ENCODE measurements around the gene OR2L8. TPM values are rescaled to one million over a fixed set of nuclear protein-coding genes. Genes with fewer than 3 reads are reported as not detected.

OR2L8 gene

GRCh38 chr1:247966532-247967204 is 18.0 kb downstream of the OR2L8 start:
- Histone ChIP-seq H3K14ac (ENCODE audit: low read length) (no peak overlapping the region), H3K79me1 (ENCODE audit: low read depth, low read length) (no peaks in the 10 kb centered on the region), H2BK5ac (ENCODE audit: low read length) (no peak overlapping the region), H4K8ac (ENCODE audit: low read depth, low read length) (no peak overlapping the region), H2BK12ac (ENCODE audit: low read length) (no peak overlapping the region), H3K23ac (ENCODE audit: low read depth, low read length, poor library complexity) (no peak overlapping the region), H4K91ac (ENCODE audit: low read depth, low read length, poor library complexity) (no peak overlapping the region), H3K9me3 (replicated peaks in 1 of 2; ENCODE audit: control insufficient read depth in 2 of 2, insufficient read depth in 1 of 2, low read depth in 1 of 2, low read length in 2 of 2) (peaks cover 0 to 14% of the 10 kb centered on the region in 2 donors), H3K27me3 (ENCODE audit: control insufficient read depth in 3 of 3, insufficient read depth in 3 of 3, low read depth in 1 of 3, low read length in 3 of 3) (no peaks in the 10 kb centered on the region), H3K9ac (ENCODE audit: low read depth, low read length, poor library complexity) (no peak overlapping the region), H3K4me2 (ENCODE audit: insufficient read depth, low read length, poor library complexity, severe bottlenecking) (no peak overlapping the region), H3K27ac (replicated peaks; ENCODE audit: low read length) (no peak overlapping the region), H2BK15ac (ENCODE audit: low read length) (no peak overlapping the region), H3K4ac (ENCODE audit: low read length) (no peak overlapping the region), H3K4me3 (ENCODE audit: low read length in 2 of 2) (no peak overlapping the region), H2AK5ac (ENCODE audit: low read depth, low read length) (no peak overlapping the region), H3K18ac (ENCODE audit: low read length) (no peak overlapping the region), H2AFZ (ENCODE audit: low read length) (no peak overlapping the region), H3K36me3 (replicated peaks in 1 of 2; ENCODE audit: control insufficient read depth in 2 of 2, insufficient read depth in 2 of 2, low read length in 2 of 2) (no peaks in the 10 kb centered on the region), H3K4me1 (ENCODE audit: control insufficient read depth in 2 of 2, insufficient read depth in 1 of 2, low read depth in 1 of 2, low read length in 2 of 2) (no peaks in the 10 kb centered on the region), H2BK120ac (ENCODE audit: low read depth, low read length) (no peak overlapping the region)
- no CpG with 5 or more reads among the region's 5 CpGs for WGBS, 2 donors (ENCODE audit: extremely low coverage in 2 of 2, insufficient read length in 2 of 2, insufficient replicate concordance in 1 of 2)
- no peak for DNase-seq (ENCODE audit: low spot score)

GRCh38 chr1:247992986-247993385 is 44.3 kb downstream of the OR2L8 start:
- WGBS, 2 donors (ENCODE audit: extremely low coverage in 2 of 2, insufficient read length in 2 of 2, insufficient replicate concordance in 1 of 2): no CpG with 5 or more reads among the region's 2 CpGs
- H4K91ac ChIP-seq (ENCODE audit: low read depth, low read length, poor library complexity): no peak overlapping the region
- H3K4ac ChIP-seq (ENCODE audit: low read length): no peak overlapping the region
- no peak overlapping the region for H2AK5ac ChIP-seq (ENCODE audit: low read depth, low read length)
- H3K4me1 ChIP-seq (ENCODE audit: control insufficient read depth in 2 of 2, insufficient read depth in 1 of 2, low read depth in 1 of 2, low read length in 2 of 2): no peaks in the 10 kb centered on the region
- H2BK120ac ChIP-seq (ENCODE audit: low read depth, low read length): no peak overlapping the region
- no peak overlapping the region for H2BK5ac ChIP-seq (ENCODE audit: low read length)
- no peak overlapping the region for H3K14ac ChIP-seq (ENCODE audit: low read length)
- H3K4me3 ChIP-seq (ENCODE audit: low read length in 2 of 2): no peak overlapping the region
- H3K27ac ChIP-seq (replicated peaks; ENCODE audit: low read length): no peak overlapping the region
- H2BK12ac ChIP-seq (ENCODE audit: low read length): no peak overlapping the region
- H3K4me2 ChIP-seq (ENCODE audit: insufficient read depth, low read length, poor library complexity, severe bottlenecking): no peak overlapping the region
- H3K18ac ChIP-seq (ENCODE audit: low read length): no peak overlapping the region
- no peaks in the 10 kb centered on the region for H3K36me3 ChIP-seq (replicated peaks in 1 of 2; ENCODE audit: control insufficient read depth in 2 of 2, insufficient read depth in 2 of 2, low read length in 2 of 2)
- DNase-seq (ENCODE audit: low spot score): no peak
- H2BK15ac ChIP-seq (ENCODE audit: low read length): no peak overlapping the region
- no peak overlapping the region for H2AFZ ChIP-seq (ENCODE audit: low read length)
- no peak overlapping the region for H4K8ac ChIP-seq (ENCODE audit: low read depth, low read length)
- H3K79me1 ChIP-seq (ENCODE audit: low read depth, low read length): no peaks in the 10 kb centered on the region
- no peak overlapping the region for H3K23ac ChIP-seq (ENCODE audit: low read depth, low read length, poor library complexity)
- H3K9ac ChIP-seq (ENCODE audit: low read depth, low read length, poor library complexity): no peak overlapping the region
- no peaks in the 10 kb centered on the region for H3K27me3 ChIP-seq (ENCODE audit: control insufficient read depth in 3 of 3, insufficient read depth in 3 of 3, low read depth in 1 of 3, low read length in 3 of 3)
- H3K9me3 ChIP-seq (replicated peaks in 1 of 2; ENCODE audit: control insufficient read depth in 2 of 2, insufficient read depth in 1 of 2, low read depth in 1 of 2, low read length in 2 of 2): peaks cover 0 to 9% of the 10 kb centered on the region in 2 donors

GRCh38 chr1:247998811-247999210 is 50.2 kb downstream of the OR2L8 start:
- no peaks in the 10 kb centered on the region for H3K36me3 ChIP-seq (replicated peaks in 1 of 2; ENCODE audit: control insufficient read depth in 2 of 2, insufficient read depth in 2 of 2, low read length in 2 of 2)
- no peak overlapping the region for H2AK5ac ChIP-seq (ENCODE audit: low read depth, low read length)
- no peak overlapping the region for H3K23ac ChIP-seq (ENCODE audit: low read depth, low read length, poor library complexity)
- H3K9ac ChIP-seq (ENCODE audit: low read depth, low read length, poor library complexity): no peak overlapping the region
- no peak overlapping the region for H2BK12ac ChIP-seq (ENCODE audit: low read length)
- H3K4me3 ChIP-seq (ENCODE audit: low read length in 2 of 2): no peak overlapping the region
- H4K91ac ChIP-seq (ENCODE audit: low read depth, low read length, poor library complexity): no peak overlapping the region
- no peak overlapping the region for H2BK5ac ChIP-seq (ENCODE audit: low read length)
- no peak overlapping the region for H3K4me2 ChIP-seq (ENCODE audit: insufficient read depth, low read length, poor library complexity, severe bottlenecking)
- no peak overlapping the region for H3K4ac ChIP-seq (ENCODE audit: low read length)
- no peak overlapping the region for H3K18ac ChIP-seq (ENCODE audit: low read length)
- no peak for DNase-seq (ENCODE audit: low spot score)
- H3K27ac ChIP-seq (replicated peaks; ENCODE audit: low read length): no peak overlapping the region
- H3K27me3 ChIP-seq (ENCODE audit: control insufficient read depth in 3 of 3, insufficient read depth in 3 of 3, low read depth in 1 of 3, low read length in 3 of 3): no peaks in the 10 kb centered on the region
- no CpG with 5 or more reads among the region's 2 CpGs for WGBS, 2 donors (ENCODE audit: extremely low coverage in 2 of 2, insufficient read length in 2 of 2, insufficient replicate concordance in 1 of 2)
- no peak overlapping the region for H2BK15ac ChIP-seq (ENCODE audit: low read length)
- H3K14ac ChIP-seq (ENCODE audit: low read length): no peak overlapping the region
- peaks cover 0 to 7% of the 10 kb centered on the region in 2 donors for H3K9me3 ChIP-seq (replicated peaks in 1 of 2; ENCODE audit: control insufficient read depth in 2 of 2, insufficient read depth in 1 of 2, low read depth in 1 of 2, low read length in 2 of 2)
- no peak overlapping the region for H4K8ac ChIP-seq (ENCODE audit: low read depth, low read length)
- H2BK120ac ChIP-seq (ENCODE audit: low read depth, low read length): no peak overlapping the region
- no peaks in the 10 kb centered on the region for H3K4me1 ChIP-seq (ENCODE audit: control insufficient read depth in 2 of 2, insufficient read depth in 1 of 2, low read depth in 1 of 2, low read length in 2 of 2)
- no peak overlapping the region for H2AFZ ChIP-seq (ENCODE audit: low read length)
- no peaks in the 10 kb centered on the region for H3K79me1 ChIP-seq (ENCODE audit: low read depth, low read length)

Small RNA genes within 50 kb of the gene (small RNA-seq; reads per million reads assigned to genes)
- not detected for gene RF00019 (ENCODE audit: insufficient read depth)

All from neuronal stem cell (in vitro differentiated cells).